UCSD-AML1 (cell line): ENCODE data around the gene IL17A.

Source experiments
- DNase-seq: peaks from one replicate; lab custom pipeline; 2025; ENCODE audit not compliant: unreplicated experiment; lab: John Stamatoyannopoulos, UW

The IL17A gene

GRCh38 chr6:52186075-52186474 is at the start of gene IL17A:
Gene IL17A, plus strand, starts transcription at chr6:52186375. Its CDS starts 57 bp downstream, at chr6:52186432.
- DNase-seq: no peak

GRCh38 chr6:52136934-52137467 is 49.2 kb upstream of the IL17A start:
- DNase-seq: no peak

GRCh38 chr6:52138284-52138683 is 47.9 kb upstream of the IL17A start:
- DNase-seq: no peak

- DNase-seq: no peak
Measured at GRCh38 chr6:52139985-52140680, 46.0 kb upstream of the IL17A start.

GRCh38 chr6:52141596-52141995 is 44.6 kb upstream of the IL17A start:
- DNase-seq: no peak

GRCh38 chr6:52142556-52142955 is 43.6 kb upstream of the IL17A start:
- DNase-seq: no peak

- no peak for DNase-seq
Measured at GRCh38 chr6:52143551-52143950, 42.6 kb upstream of the IL17A start.

- DNase-seq: no peak
Measured at GRCh38 chr6:52144196-52145076, 41.7 kb upstream of the IL17A start.

- DNase-seq: no peak
Measured at GRCh38 chr6:52146851-52147445, 39.2 kb upstream of the IL17A start.

- DNase-seq: no peak
Measured at GRCh38 chr6:52149076-52149475, 37.1 kb upstream of the IL17A start.

- DNase-seq: no peak
Measured at GRCh38 chr6:52149949-52150348, 36.2 kb upstream of the IL17A start.

GRCh38 chr6:52152070-52152423 is 34.1 kb upstream of the IL17A start:
- no peak for DNase-seq

- no peak for DNase-seq
Measured at GRCh38 chr6:52152711-52153160, 33.4 kb upstream of the IL17A start.

GRCh38 chr6:52154381-52154780 is 31.8 kb upstream of the IL17A start:
- no peak for DNase-seq

- peak; percentile 65 for DNase-seq
Measured at GRCh38 chr6:52155791-52156576, 30.2 kb upstream of the IL17A start.

- DNase-seq: no peak
Measured at GRCh38 chr6:52157301-52157941, 28.8 kb upstream of the IL17A start.

- no peak for DNase-seq
Measured at GRCh38 chr6:52160472-52161104, 25.6 kb upstream of the IL17A start.

- no peak for DNase-seq
Measured at GRCh38 chr6:52161689-52162438, 24.3 kb upstream of the IL17A start.
